Left ventricle myocardium inferior (tissue), 1 donor: Measurements from ENCODE around the gene SPOUT1. TPM values are rescaled to one million over a fixed set of nuclear protein-coding genes. Genes with fewer than 3 reads are reported as not detected.

Experiments used
- DNase-seq: peaks from one replicate; pipeline ENCODE4 v3.0.0-alpha.2; 2020
- H3K27ac ChIP-seq: fragments of 200-600 bp; replicated peaks from 2 replicates; pipeline ENCODE4 v1.8.0; 2021
- H3K27me3 ChIP-seq: fragments of 200-600 bp; 2 replicates; pipeline ENCODE4 v1.8.0; 2021; ENCODE audit warnings: low read depth
- H3K36me3 ChIP-seq: fragments of 200-600 bp; 2 replicates; pipeline ENCODE4 v1.8.0; 2021
- H3K4me1 ChIP-seq: fragments of 200-600 bp; 2 replicates; pipeline ENCODE4 v1.8.0; 2021
- H3K4me3 ChIP-seq: fragments of 200-600 bp; 2 replicates; pipeline ENCODE4 v1.8.0; 2021; ENCODE audit warnings: mild to moderate bottlenecking, moderate library complexity
- H3K9me3 ChIP-seq: fragments of 200-600 bp; replicated peaks from 2 replicates; pipeline ENCODE4 v1.8.0; 2021
- CTCF ChIP-seq: fragments of 200-600 bp; IDR thresholded peaks from 2 replicates; pipeline ENCODE4 v1.8.0; 2021; ENCODE audit warnings: antibody characterized with exemption, mild to moderate bottlenecking, borderline replicate concordance
- intact Hi-C: fragments of 100-400 bp; cut with micrococcal nuclease; formaldehyde crosslinking; loops from one replicate; pipeline ENCODE4 v1.11.0; 2022
- total RNA-seq: library from RNA; stranded (reverse); fragmentation: NEBNext Ultra II Directional; extraction: Animal tissue kit (Norgen Biotek cat#: 25700); gene quantifications from one replicate; pipeline ENCODE4 v1.2.1, GENCODE V29; 2021
- donor health status: DM: no; HTN: yes; CAD: no; lungs with severe emphysema.

SPOUT1 gene
- total RNA-seq, 1 donor from 2014 or later: 17.5 TPM

- DNase-seq: no peak
- H3K36me3 ChIP-seq: peaks cover 55% of the 10 kb centered on the region
- H3K9me3 ChIP-seq: no peaks in the 10 kb centered on the region
- no peaks in the 10 kb centered on the region for H3K4me1 ChIP-seq
- H3K4me3 ChIP-seq: no peak overlapping the region
- intact Hi-C loops: no loop called here
- TF ChIP-seq CTCF: no peak
- H3K27ac ChIP-seq: no peak overlapping the region
- H3K27me3 ChIP-seq: no peaks in the 10 kb centered on the region
Measured at GRCh38 chr9:128838338-128838737, 8.7 kb upstream of the SPOUT1 start.

GRCh38 chr9:128836509-128837145 lies 7.0 kb upstream of the SPOUT1 start:
- H3K36me3 ChIP-seq: peaks cover 50% of the 10 kb centered on the region
- intact Hi-C loops: no loop called here
- H3K9me3 ChIP-seq: no peaks in the 10 kb centered on the region
- H3K4me1 ChIP-seq: no peaks in the 10 kb centered on the region
- no peak overlapping the region for H3K4me3 ChIP-seq
- no peak for DNase-seq
- H3K27me3 ChIP-seq: no peaks in the 10 kb centered on the region
- no peak overlapping the region for H3K27ac ChIP-seq
- TF ChIP-seq CTCF: no peak

DNA sequence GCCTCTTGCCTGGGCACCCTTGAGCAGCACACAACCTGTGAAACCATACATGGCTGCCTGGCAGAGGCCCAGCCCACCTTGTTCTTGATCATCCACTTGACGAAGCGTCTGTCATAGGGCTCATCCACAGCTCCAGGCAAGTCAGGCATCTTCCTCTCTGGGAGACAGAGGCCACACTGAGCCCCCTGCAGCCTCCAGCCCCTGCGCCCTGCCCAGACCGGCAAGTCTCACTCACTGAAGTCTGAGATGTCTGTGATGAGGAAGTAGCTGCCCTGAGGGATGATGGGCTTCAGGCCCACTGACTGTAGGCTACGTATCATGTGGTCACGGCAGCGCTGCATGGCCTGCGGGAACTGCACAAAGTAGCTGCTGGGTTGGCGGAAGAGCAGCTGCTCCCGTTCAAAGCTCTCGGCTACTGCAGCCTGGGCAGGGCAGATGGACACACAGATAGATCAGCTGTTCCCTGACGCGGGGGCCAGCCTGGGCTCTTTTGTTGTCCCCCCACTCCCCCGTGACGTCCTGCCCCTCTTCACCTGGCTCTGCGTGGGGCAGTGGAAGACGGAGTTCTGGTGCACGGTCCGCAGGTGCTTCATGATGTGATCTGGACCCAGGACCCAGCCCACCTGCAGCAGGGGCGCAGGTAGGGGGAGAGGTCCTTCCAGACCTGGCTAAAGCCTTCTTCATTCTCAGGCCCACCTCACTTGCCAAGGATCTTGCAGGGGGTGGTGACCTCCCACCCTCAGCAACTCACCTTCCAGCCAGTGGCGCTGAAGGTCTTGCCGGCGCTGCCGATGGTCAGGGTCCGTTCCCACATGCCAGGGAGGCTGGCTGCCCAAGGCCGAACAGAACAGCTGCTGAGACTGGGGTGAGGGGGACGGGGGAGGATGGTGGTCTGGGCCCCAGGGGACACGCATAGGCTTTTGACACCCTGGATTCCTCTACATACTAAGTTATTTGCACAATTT lies 5.9 kb upstream of the SPOUT1 start:
- no peaks in the 10 kb centered on the region for H3K27me3 ChIP-seq
- no peaks in the 10 kb centered on the region for H3K4me1 ChIP-seq
- H3K4me3 ChIP-seq: no peak overlapping the region
- DNase-seq: no peak
- intact Hi-C loops: no loop called here
- no peak overlapping the region for H3K27ac ChIP-seq
- peaks cover 41% of the 10 kb centered on the region for H3K36me3 ChIP-seq
- TF ChIP-seq CTCF: no peak
- H3K9me3 ChIP-seq: no peaks in the 10 kb centered on the region

- intact Hi-C loops: no loop called here
- DNase-seq: no peak
- H3K27ac ChIP-seq: no peak overlapping the region
- H3K27me3 ChIP-seq: no peaks in the 10 kb centered on the region
- H3K4me3 ChIP-seq: no peak overlapping the region
- H3K9me3 ChIP-seq: no peaks in the 10 kb centered on the region
- peaks cover 15% of the 10 kb centered on the region for H3K4me1 ChIP-seq
- H3K36me3 ChIP-seq: peaks cover 31% of the 10 kb centered on the region
- TF ChIP-seq CTCF: no peak
Measured at GRCh38 chr9:128833696-128834095, 4.1 kb upstream of the SPOUT1 start.

GRCh38 chr9:128828719-128829452 lies 708 bp downstream of the SPOUT1 start:
- TF ChIP-seq CTCF: no peak
- Histone ChIP-seq H3K36me3 (peaks cover 49% of the 10 kb centered on the region), H3K27ac (peak overlapping the region; percentile 87), H3K4me3 (peak overlapping the region; percentile 92), H3K27me3 (no peaks in the 10 kb centered on the region), H3K4me1 (peaks cover 21% of the 10 kb centered on the region), H3K9me3 (no peaks in the 10 kb centered on the region)
- DNase-seq: no peak
- intact Hi-C loops: no loop called here
